Measurements from ENCODE around the gene ADGRE2.
"Not testable (repeated sequence)": the region's sequence is repeated elsewhere in the genome, so short reads cannot be mapped to it uniquely, and the experiment has no call there.

ADGRE2 gene

GRCh38 chr19:14804765-14805164, 26.4 kb upstream of the ADGRE2 start:
- no peak overlapping the region for H3K4me3 ChIP-seq (replicated peaks; ENCODE audit: low read depth, low read length)
- DNase-seq (ENCODE audit: extremely low read depth, low read depth) = no peak
- TF ChIP-seq, protein P1, sequence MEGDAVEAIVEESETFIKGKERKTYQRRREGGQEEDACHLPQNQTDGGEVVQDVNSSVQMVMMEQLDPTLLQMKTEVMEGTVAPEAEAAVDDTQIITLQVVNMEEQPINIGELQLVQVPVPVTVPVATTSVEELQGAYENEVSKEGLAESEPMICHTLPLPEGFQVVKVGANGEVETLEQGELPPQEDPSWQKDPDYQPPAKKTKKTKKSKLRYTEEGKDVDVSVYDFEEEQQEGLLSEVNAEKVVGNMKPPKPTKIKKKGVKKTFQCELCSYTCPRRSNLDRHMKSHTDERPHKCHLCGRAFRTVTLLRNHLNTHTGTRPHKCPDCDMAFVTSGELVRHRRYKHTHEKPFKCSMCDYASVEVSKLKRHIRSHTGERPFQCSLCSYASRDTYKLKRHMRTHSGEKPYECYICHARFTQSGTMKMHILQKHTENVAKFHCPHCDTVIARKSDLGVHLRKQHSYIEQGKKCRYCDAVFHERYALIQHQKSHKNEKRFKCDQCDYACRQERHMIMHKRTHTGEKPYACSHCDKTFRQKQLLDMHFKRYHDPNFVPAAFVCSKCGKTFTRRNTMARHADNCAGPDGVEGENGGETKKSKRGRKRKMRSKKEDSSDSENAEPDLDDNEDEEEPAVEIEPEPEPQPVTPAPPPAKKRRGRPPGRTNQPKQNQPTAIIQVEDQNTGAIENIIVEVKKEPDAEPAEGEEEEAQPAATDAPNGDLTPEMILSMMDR (IDR thresholded peaks at IDR 0.05; ENCODE audit: low read depth, low read length, missing control alignments) = no peak

GRCh38 chr19:14798760-14799159, 20.4 kb upstream of the ADGRE2 start:
- TF ChIP-seq, protein P1 (IDR thresholded peaks at IDR 0.05; ENCODE audit: low read depth, low read length, missing control alignments) = no peak
- no peak overlapping the region for H3K4me3 ChIP-seq (replicated peaks; ENCODE audit: low read depth, low read length)

GRCh38 chr19:14796021-14796420, 17.7 kb upstream of the ADGRE2 start:
- TF ChIP-seq, protein P1 (IDR thresholded peaks at IDR 0.05; ENCODE audit: low read depth, low read length, missing control alignments) = no peak

More at GRCh38 chr19:14798760-14799159, 20.4 kb upstream of the ADGRE2 start:
- DNase-seq (ENCODE audit: extremely low read depth, low read depth) = no peak

DNA sequence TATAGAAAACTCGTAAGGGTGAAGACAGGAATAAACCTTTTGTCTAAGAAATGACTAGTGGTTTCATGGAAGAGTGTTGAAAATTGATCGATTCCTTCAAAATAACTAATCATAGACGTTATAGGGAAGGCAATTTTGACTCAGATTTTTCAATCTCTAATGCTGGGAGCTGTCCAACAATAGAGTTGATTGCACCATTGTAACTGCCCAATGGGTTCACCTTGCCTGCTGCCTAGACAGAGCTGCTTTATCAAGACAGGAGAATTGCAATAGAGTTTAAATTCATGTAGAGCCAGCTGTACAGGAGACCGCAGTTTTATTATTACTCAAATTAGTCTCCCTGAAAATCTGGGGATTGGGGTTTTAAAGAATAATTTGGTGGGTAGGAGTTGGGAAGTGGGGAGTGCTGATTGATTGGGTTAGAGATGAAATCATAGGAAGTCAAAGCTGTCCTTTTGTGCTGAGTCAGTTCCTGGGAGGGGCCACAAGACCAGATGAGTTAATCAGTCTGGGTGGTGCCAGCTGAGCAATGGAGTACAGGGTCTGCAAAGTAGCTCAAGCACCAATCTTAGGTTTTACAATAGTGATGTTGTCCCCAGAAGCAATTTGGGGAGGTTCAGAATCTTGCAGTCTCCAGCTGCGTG, 16.8 kb upstream of the ADGRE2 start:
- no peak for DNase-seq (ENCODE audit: extremely low read depth, low read depth)
- TF ChIP-seq, protein P1 (IDR thresholded peaks at IDR 0.05; ENCODE audit: low read depth, low read length, missing control alignments) = no peak
- no peak overlapping the region for H3K4me3 ChIP-seq (replicated peaks; ENCODE audit: low read depth, low read length)

More at GRCh38 chr19:14796021-14796420, 17.7 kb upstream of the ADGRE2 start:
- H3K4me3 ChIP-seq (replicated peaks; ENCODE audit: low read depth, low read length) = no peak overlapping the region
- no peak for DNase-seq (ENCODE audit: extremely low read depth, low read depth)

GRCh38 chr19:14792250-14792649, 13.9 kb upstream of the ADGRE2 start:
- not testable (repeated sequence) for H3K4me3 ChIP-seq (replicated peaks; ENCODE audit: low read depth, low read length); DNase-seq (ENCODE audit: extremely low read depth, low read depth)

- TF ChIP-seq, protein P1 (IDR thresholded peaks at IDR 0.05; ENCODE audit: low read depth, low read length, missing control alignments) = peak; percentile 83
Observed at GRCh38 chr19:14786421-14786851, 8.1 kb upstream of the ADGRE2 start.

GRCh38 chr19:14785102-14785793, 6.9 kb upstream of the ADGRE2 start:
- peak; percentile 25 for DNase-seq (ENCODE audit: extremely low read depth, low read depth)
- H3K4me3 ChIP-seq (replicated peaks; ENCODE audit: low read depth, low read length) = not testable (repeated sequence)

More at GRCh38 chr19:14786421-14786851, 8.1 kb upstream of the ADGRE2 start:
- no peak for DNase-seq (ENCODE audit: extremely low read depth, low read depth)
- no peak overlapping the region for H3K4me3 ChIP-seq (replicated peaks; ENCODE audit: low read depth, low read length)

GRCh38 chr19:14784730-14785101, 6.4 kb upstream of the ADGRE2 start:
- H3K4me3 ChIP-seq (replicated peaks; ENCODE audit: low read depth, low read length); DNase-seq (ENCODE audit: extremely low read depth, low read depth): not testable (repeated sequence)

GRCh38 chr19:14783410-14783998, 5.1 kb upstream of the ADGRE2 start:
- not testable (repeated sequence) for H3K4me3 ChIP-seq (replicated peaks; ENCODE audit: low read depth, low read length); DNase-seq (ENCODE audit: extremely low read depth, low read depth)
